A673 (cell line): ENCODE measurements around the gene LINC00237. TPM values are rescaled to one million over a fixed set of nuclear protein-coding genes. Genes with fewer than 3 reads are reported as not detected.

ENCODE experiments used
- BruUV-seq: library from RNA; stranded (reverse); fragments of 400-500 nt; replicated peaks from 2 replicates; lab custom pipeline; 2021; lab: Mats Ljungman, UMichigan
- CTCF ChIA-PET: fragments of 300-600 bp; sonication (Branson Sonifier 250); formaldehyde crosslinking; loops from one replicate; lab custom pipeline; 2022; ENCODE audit warnings: antibody characterized with exemption; lab: Charles Lee
- POLR2A ChIA-PET: fragments of 300-600 bp; sonication (Branson Sonifier 250); formaldehyde crosslinking; loops from one replicate; lab custom pipeline; 2022; ENCODE audit warnings: antibody characterized with exemption; ENCODE audit not compliant: low non-redundant PET; lab: Charles Lee
- DNase-seq: peaks from one replicate; pipeline ENCODE4 v3.0.0-alpha.2; 2015; ENCODE audit warnings: low spot score
- H3K27ac ChIP-seq: fragments of 200-600 bp; sonication (generic); 2 replicates; pipeline ENCODE4 v1.5.1; 2016; ENCODE audit warnings: mixed run types, low read depth, mild to moderate bottlenecking, mixed read lengths, antibody characterized with exemption, low read length; ENCODE audit not compliant: poor library complexity, severe bottlenecking
- H3K27me3 ChIP-seq: fragments of 200-600 bp; sonication (generic); replicated peaks from 2 replicates; pipeline ENCODE4 v1.6.1; 2017; ENCODE audit warnings: mixed run types, low read depth, mild to moderate bottlenecking, mixed read lengths, antibody characterized with exemption, low read length; ENCODE audit not compliant: insufficient read depth, poor library complexity
- H3K36me3 ChIP-seq: fragments of 200-600 bp; sonication (generic); 2 replicates; pipeline ENCODE4 v1.6.1; 2016; ENCODE audit warnings: mixed run types, mild to moderate bottlenecking, mixed read lengths, antibody characterized with exemption, low read length; ENCODE audit not compliant: insufficient read depth, poor library complexity, severe bottlenecking
- H3K4me1 ChIP-seq: fragments of 200-600 bp; sonication (generic); 2 replicates; pipeline ENCODE4 v1.6.1; 2017; ENCODE audit warnings: mixed run types, mild to moderate bottlenecking, mixed read lengths, antibody characterized with exemption, low read length; ENCODE audit not compliant: insufficient read depth, poor library complexity, severe bottlenecking
- H3K4me3 ChIP-seq: fragments of 200-600 bp; sonication (generic); 2 replicates; pipeline ENCODE4 v1.5.1; 2016; ENCODE audit warnings: low read depth, mixed run types, mild to moderate bottlenecking, mixed read lengths, low read length; ENCODE audit not compliant: poor library complexity, severe bottlenecking
- H3K9me3 ChIP-seq: fragments of 200-600 bp; sonication (generic); 2 replicates; pipeline ENCODE4 v1.6.1; 2016; ENCODE audit warnings: mixed run types, low read depth, mild to moderate bottlenecking, mixed read lengths, antibody characterized with exemption, low read length; ENCODE audit not compliant: poor library complexity, severe bottlenecking
- CTCF ChIP-seq: fragments of 300-800, 200-600 bp; sonication (generic); conservative IDR thresholded peaks from 2 replicates; pipeline ENCODE4 v1.5.1; 2017; ENCODE audit warnings: low read depth, mild to moderate bottlenecking, antibody characterized with exemption, low read length, moderate library complexity, mixed read lengths
- EZH2 ChIP-seq: fragments of 200-600 bp; sonication (generic); IDR thresholded peaks from 2 replicates; pipeline ENCODE4 v1.6.1; 2017; ENCODE audit warnings: borderline replicate concordance, low read depth, mild to moderate bottlenecking, mixed read lengths, antibody characterized with exemption, low read length; ENCODE audit not compliant: poor library complexity, severe bottlenecking
- intact Hi-C: fragments of 100-400 bp; cut with micrococcal nuclease; formaldehyde crosslinking; loops from one replicate; pipeline ENCODE4 v1.10.0; 2022; ENCODE audit not compliant: unreplicated experiment
- total RNA-seq: library from RNA; stranded (reverse); gene quantifications from 2 replicates; pipeline ENCODE4 v1.2.3, GENCODE V29; 2021

Gene LINC00237
- total RNA-seq, 1 experiment from 2014 or later: not detected

- no peaks in the 10 kb centered on the region for H3K9me3 ChIP-seq
- TF ChIP-seq CTCF: no peak
- no peak for TF ChIP-seq EZH2
- CTCF ChIA-PET: no interaction called here
- H3K36me3 ChIP-seq: no peaks in the 10 kb centered on the region
- H3K4me1 ChIP-seq: no peaks in the 10 kb centered on the region
- intact Hi-C loops: no loop called here
- no peak overlapping the region for H3K27ac ChIP-seq
- DNase-seq: no peak
- POLR2A ChIA-PET: no interaction called here
- no peak overlapping the region for H3K4me3 ChIP-seq
- BruUV-seq: no TSS peak
- no peaks in the 10 kb centered on the region for H3K27me3 ChIP-seq
These were observed 27.2 kb upstream of the LINC00237 start for GRCh38 chr20:21133404-21133803.

- no peak overlapping the region for H3K4me3 ChIP-seq
- no peaks in the 10 kb centered on the region for H3K36me3 ChIP-seq
- no peaks in the 10 kb centered on the region for H3K27me3 ChIP-seq
- BruUV-seq: no TSS peak
- H3K4me1 ChIP-seq: peaks cover 3% of the 10 kb centered on the region
- POLR2A ChIA-PET: no interaction called here
- no peak overlapping the region for H3K27ac ChIP-seq
- CTCF ChIA-PET: no interaction called here
- no peaks in the 10 kb centered on the region for H3K9me3 ChIP-seq
- DNase-seq: no peak
- intact Hi-C loops: no loop called here
- TF ChIP-seq EZH2: no peak
- no peak for TF ChIP-seq CTCF
These were observed 23.7 kb upstream of the LINC00237 start for GRCh38 chr20:21129861-21130260.

- no peaks in the 10 kb centered on the region for H3K27me3 ChIP-seq
- no peak overlapping the region for H3K4me3 ChIP-seq
- CTCF ChIA-PET: interaction anchor here (0.6 kb wide), 1 partner anchor 21 kb away, joined by 3 read pairs; no protein-coding TSS in a partner anchor
- H3K27ac ChIP-seq: no peak overlapping the region
- no peak for TF ChIP-seq CTCF
- TF ChIP-seq EZH2: no peak
- H3K9me3 ChIP-seq: no peaks in the 10 kb centered on the region
- peaks cover 3% of the 10 kb centered on the region for H3K4me1 ChIP-seq
- no TSS peak for BruUV-seq
- DNase-seq: no peak
- POLR2A ChIA-PET: no interaction called here
- intact Hi-C loops: no loop called here
- H3K36me3 ChIP-seq: no peaks in the 10 kb centered on the region
These were observed 21.2 kb upstream of the LINC00237 start for GRCh38 chr20:21127201-21127981.
